Loucy (cell line): ENCODE results near the gene CRELD2.

Experiments
- H2AFZ ChIP-seq: fragments of 200-600 bp; sonication (generic); 2 replicates; pipeline ENCODE4 v1.6.0; 2016; ENCODE audit warnings: antibody characterized with exemption, mild to moderate bottlenecking, low read length, moderate library complexity
- H3F3A ChIP-seq: fragments of 200-600 bp; 2 replicates; pipeline ENCODE4 v1.6.0; 2016; ENCODE audit warnings: antibody characterized with exemption, low read depth, mild to moderate bottlenecking
- H3K27me3 ChIP-seq: fragments of 200-600 bp; sonication (generic); 2 replicates; pipeline ENCODE4 v1.6.1; 2014; ENCODE audit warnings: low read length, mild to moderate bottlenecking; ENCODE audit not compliant: insufficient read depth, poor library complexity, severe bottlenecking
- H3K36me3 ChIP-seq: fragments of 200-600 bp; sonication (generic); 2 replicates; pipeline ENCODE4 v1.6.1; 2016; ENCODE audit warnings: low read length; ENCODE audit not compliant: insufficient read depth
- H3K4me1 ChIP-seq: fragments of 200-600 bp; sonication (generic); 2 replicates; pipeline ENCODE4 v1.5.1; 2014; ENCODE audit warnings: low read length, mild to moderate bottlenecking; ENCODE audit not compliant: insufficient read depth, poor library complexity, severe bottlenecking
- H3K4me2 ChIP-seq: fragments of 200-600 bp; sonication (generic); 2 replicates; pipeline ENCODE4 v1.6.0; 2014; ENCODE audit warnings: antibody characterized with exemption, low read length, low read depth, mild to moderate bottlenecking; ENCODE audit not compliant: poor library complexity, severe bottlenecking
- H3K4me3 ChIP-seq: fragments of 200-600 bp; sonication (generic); 2 replicates; pipeline ENCODE4 v1.5.1; 2014; ENCODE audit warnings: low read length, mild to moderate bottlenecking, mixed read lengths; ENCODE audit not compliant: poor library complexity, severe bottlenecking
- H3K79me2 ChIP-seq: fragments of 200-600 bp; sonication (generic); 2 replicates; pipeline ENCODE4 v1.6.1; 2014; ENCODE audit warnings: low read length; ENCODE audit not compliant: insufficient read depth
- H3K9ac ChIP-seq: fragments of 200-600 bp; sonication (generic); 2 replicates; pipeline ENCODE4 v1.6.0; 2014; ENCODE audit warnings: mild to moderate bottlenecking, low read depth, low read length, moderate library complexity; ENCODE audit not compliant: poor library complexity, severe bottlenecking
- H3K9me2 ChIP-seq: fragments of 200-600 bp; sonication (generic); replicated peaks from 2 replicates; pipeline ENCODE4 v1.6.1; 2016; ENCODE audit warnings: low read depth, low read length, mixed read lengths
- H3K9me3 ChIP-seq: fragments of 200-600 bp; sonication (generic); 2 replicates; pipeline ENCODE4 v1.6.1; 2014; ENCODE audit warnings: mild to moderate bottlenecking, antibody characterized with exemption, low read length, low read depth; ENCODE audit not compliant: insufficient read depth
- H4K20me1 ChIP-seq: fragments of 200-600 bp; sonication (generic); 2 replicates; pipeline ENCODE4 v1.6.0; 2014; ENCODE audit warnings: antibody characterized with exemption, low read length, mild to moderate bottlenecking; ENCODE audit not compliant: insufficient read depth, poor library complexity, severe bottlenecking
- EZH2phosphoT487 ChIP-seq: fragments of 200-600 bp; IDR thresholded peaks from 2 replicates; pipeline ENCODE4 v1.6.1; 2018; ENCODE audit warnings: antibody characterized with exemption, mild to moderate bottlenecking, moderate library complexity, borderline replicate concordance
- TF ChIP-seq, protein P1 (sequence below): fragments of 200-600 bp; sonication (generic); conservative IDR thresholded peaks from 2 replicates; pipeline ENCODE4 v1.5.1; 2014; ENCODE audit warnings: mild to moderate bottlenecking, antibody characterized with exemption, low read length

The CRELD2 gene

DNA sequence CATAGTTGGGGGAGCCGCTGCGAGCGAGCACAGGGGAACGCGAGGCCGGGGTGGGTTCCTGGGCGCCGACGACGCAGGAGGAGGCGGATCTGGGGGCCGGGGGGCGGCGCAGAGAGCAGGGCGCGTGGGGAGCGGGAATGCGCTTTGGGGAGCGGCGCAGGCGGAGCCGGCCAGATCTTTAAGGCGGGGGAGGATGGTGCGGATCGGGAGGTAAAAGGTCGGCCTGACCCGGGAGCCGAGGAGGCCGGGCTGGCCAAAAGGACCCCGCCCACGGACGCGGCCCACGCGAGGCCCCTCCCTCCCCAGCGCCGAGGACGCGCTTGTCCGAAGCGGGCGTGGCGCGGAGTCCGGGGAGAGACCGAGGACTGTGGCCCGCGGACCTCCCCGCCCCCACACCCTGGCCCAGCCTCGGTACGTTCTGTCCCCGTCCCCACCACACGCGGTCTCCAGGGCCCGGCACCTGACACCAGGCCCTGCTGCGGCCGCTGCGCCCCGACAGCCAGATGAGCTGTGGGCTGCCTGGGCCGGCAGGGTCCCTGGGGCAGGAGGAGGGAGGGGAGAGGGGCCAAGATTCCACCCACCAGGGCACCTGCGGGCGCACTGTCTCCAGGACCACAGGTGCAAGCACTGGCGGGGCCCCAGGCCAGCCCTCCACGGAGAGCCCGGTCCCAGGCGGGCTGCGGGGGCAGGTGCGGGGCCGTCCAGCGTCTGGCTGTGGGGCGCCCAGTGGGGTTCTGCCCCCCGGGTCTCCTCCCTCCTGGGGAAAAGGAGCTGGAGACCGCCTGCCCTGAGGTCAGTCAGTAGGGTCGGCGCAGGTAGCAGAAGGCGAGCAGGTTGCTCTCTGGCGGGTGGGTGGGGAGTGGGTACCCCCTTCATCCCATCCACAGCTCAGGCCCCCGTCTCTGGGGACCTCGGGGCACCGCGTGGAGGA lies 53.1 kb downstream of the CRELD2 start:
- Histone ChIP-seq H3K4me3 (peak overlapping the region; percentile 73), H3K4me1 (peaks cover 22% of the 10 kb centered on the region), H3K9ac (peak overlapping the region; percentile 73), H3K79me2 (no peaks in the 10 kb centered on the region), H3K9me2 (no peaks in the 10 kb centered on the region), H3K27me3 (no peaks in the 10 kb centered on the region), H3F3A (peaks cover 5% of the 10 kb centered on the region), H3K9me3 (no peaks in the 10 kb centered on the region), H2AFZ (peak overlapping the region; percentile 89), H4K20me1 (no peaks in the 10 kb centered on the region), H3K4me2 (peak overlapping the region; percentile 81), H3K36me3 (no peaks in the 10 kb centered on the region)
- no peak for TF ChIP-seq EZH2phosphoT487
- TF ChIP-seq, protein P1, sequence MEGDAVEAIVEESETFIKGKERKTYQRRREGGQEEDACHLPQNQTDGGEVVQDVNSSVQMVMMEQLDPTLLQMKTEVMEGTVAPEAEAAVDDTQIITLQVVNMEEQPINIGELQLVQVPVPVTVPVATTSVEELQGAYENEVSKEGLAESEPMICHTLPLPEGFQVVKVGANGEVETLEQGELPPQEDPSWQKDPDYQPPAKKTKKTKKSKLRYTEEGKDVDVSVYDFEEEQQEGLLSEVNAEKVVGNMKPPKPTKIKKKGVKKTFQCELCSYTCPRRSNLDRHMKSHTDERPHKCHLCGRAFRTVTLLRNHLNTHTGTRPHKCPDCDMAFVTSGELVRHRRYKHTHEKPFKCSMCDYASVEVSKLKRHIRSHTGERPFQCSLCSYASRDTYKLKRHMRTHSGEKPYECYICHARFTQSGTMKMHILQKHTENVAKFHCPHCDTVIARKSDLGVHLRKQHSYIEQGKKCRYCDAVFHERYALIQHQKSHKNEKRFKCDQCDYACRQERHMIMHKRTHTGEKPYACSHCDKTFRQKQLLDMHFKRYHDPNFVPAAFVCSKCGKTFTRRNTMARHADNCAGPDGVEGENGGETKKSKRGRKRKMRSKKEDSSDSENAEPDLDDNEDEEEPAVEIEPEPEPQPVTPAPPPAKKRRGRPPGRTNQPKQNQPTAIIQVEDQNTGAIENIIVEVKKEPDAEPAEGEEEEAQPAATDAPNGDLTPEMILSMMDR = no peak

DNA sequence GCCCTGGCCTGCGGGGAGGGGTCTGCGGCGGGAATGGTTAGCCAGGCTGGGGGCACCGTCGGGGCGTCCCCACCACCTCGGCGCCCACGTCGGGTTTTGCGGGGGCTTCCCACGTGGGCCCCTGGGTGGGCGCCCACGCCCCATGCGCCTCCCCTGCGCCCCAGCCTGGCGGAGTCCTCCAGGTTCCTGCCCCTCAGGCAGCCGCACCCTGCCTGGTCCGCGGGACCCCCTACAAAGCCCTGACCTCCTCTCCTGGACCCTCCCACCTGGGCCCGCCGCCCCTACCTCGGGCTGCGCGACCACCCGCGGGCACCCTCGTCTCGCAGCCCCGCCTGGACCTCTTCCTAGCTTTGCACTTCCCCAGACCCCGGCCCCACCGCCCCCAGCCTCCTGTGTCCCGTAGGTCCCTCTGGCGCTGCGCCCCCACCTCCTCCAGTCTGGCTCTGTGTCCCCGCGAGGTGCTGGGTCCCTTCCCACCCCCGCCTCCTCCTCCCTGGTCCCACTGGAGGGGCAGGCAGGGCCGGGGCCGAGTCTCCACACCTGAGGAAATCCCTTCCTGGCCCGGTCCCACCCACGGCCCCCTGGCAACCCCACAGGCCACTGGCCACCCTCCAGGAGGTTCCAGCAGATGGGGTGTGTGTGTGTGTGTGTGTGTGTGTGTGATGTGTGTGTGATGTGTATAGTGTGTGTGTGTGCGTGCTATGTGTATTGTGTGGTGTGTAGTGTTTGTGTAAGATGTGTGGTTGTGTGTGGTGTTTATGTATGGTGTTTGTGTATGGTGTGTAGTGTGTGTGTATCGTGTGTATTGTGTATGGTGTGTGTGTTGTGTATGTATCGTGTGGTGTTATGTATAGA lies 54.0 kb downstream of the CRELD2 start:
- H3K9me3 ChIP-seq = no peaks in the 10 kb centered on the region
- no peak overlapping the region for H3K9ac ChIP-seq
- no peaks in the 10 kb centered on the region for H3K79me2 ChIP-seq
- H3F3A ChIP-seq = peaks cover 9% of the 10 kb centered on the region
- H3K9me2 ChIP-seq = no peaks in the 10 kb centered on the region
- no peaks in the 10 kb centered on the region for H4K20me1 ChIP-seq
- TF ChIP-seq, protein P1 = no peak
- TF ChIP-seq EZH2phosphoT487 = no peak
- no peak overlapping the region for H3K4me2 ChIP-seq
- no peaks in the 10 kb centered on the region for H3K36me3 ChIP-seq
- H2AFZ ChIP-seq = no peak overlapping the region
- no peak overlapping the region for H3K4me3 ChIP-seq
- H3K27me3 ChIP-seq = no peaks in the 10 kb centered on the region
- H3K4me1 ChIP-seq = peaks cover 22% of the 10 kb centered on the region

DNA sequence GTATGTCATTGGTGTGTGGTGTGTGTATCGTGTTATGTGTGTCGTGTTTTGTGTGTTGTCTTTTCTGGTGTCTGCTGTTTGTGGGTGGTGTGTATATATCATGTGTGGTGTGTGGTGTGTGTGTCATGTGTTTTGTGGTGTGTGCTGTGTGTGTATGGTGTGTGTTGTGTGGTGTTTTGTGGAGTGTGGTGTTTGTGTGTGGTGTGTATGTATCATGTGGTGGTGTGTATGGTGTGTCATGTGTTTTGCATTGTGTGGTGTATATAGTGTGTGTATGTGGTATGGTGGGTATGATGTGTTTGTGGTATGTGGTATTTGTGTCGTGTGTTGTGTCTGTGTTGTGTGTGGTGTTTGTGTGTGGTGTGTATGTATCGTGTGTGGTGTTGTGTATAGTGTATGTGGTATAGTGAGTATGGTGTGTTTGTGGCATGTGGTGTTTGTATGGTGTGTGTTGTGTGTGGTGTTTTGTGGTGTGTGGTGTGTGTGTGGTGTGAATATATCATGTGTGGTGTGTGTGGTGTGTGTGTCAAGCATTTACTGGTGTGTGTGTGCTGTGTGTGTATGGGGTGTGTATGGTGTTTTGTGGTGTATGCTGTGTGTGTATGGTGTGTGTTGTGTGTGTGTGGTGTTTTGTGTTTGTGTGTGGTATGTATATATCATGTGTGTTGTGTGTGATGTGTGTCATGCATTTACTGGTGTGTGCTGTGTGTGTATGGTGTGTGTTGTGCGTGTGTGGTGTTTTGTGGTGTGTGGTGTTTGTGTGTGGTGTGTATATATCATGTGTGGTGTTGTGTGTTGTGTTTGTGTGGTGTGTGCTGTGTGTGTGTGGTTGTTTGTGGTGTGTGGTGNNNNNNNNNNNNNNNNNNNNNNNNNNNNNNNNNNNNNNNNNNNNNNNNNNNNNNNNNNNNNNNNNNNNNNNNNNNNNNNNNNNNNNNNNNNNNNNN lies 54.9 kb downstream of the CRELD2 start:
- no peak overlapping the region for H3K4me3 ChIP-seq
- H3K4me1 ChIP-seq = peaks cover 22% of the 10 kb centered on the region
- H3K79me2 ChIP-seq = no peaks in the 10 kb centered on the region
- no peaks in the 10 kb centered on the region for H3K27me3 ChIP-seq
- H3K9ac ChIP-seq = no peak overlapping the region
- no peak overlapping the region for H3K4me2 ChIP-seq
- no peaks in the 10 kb centered on the region for H3K9me3 ChIP-seq
- peaks cover 9% of the 10 kb centered on the region for H3F3A ChIP-seq
- H3K9me2 ChIP-seq = no peaks in the 10 kb centered on the region
- TF ChIP-seq EZH2phosphoT487 = no peak
- TF ChIP-seq, protein P1 = no peak
- H3K36me3 ChIP-seq = no peaks in the 10 kb centered on the region
- H4K20me1 ChIP-seq = no peaks in the 10 kb centered on the region
- no peak overlapping the region for H2AFZ ChIP-seq
